Osteocyte (in vitro differentiated cells): ENCODE data around the gene SPRED3. TPM values are rescaled to one million over a fixed set of nuclear protein-coding genes. Genes with fewer than 3 reads are reported as not detected.

Source experiments
- DNase-seq: peaks from one replicate; pipeline ENCODE4 v3.0.0; 2021; ENCODE audit warnings: mixed read lengths; ENCODE audit not compliant: unreplicated experiment; ENCODE audit errors: extremely low spot score
- H3K27ac Mint-ChIP-seq: one replicate; pipeline ENCODE4 v1.8.0; 2021; ENCODE audit warnings: mild to moderate bottlenecking, mixed read lengths; ENCODE audit not compliant: unreplicated experiment
- H3K27me3 Mint-ChIP-seq: one replicate; pipeline ENCODE4 v1.8.0; 2021; ENCODE audit warnings: mixed read lengths; ENCODE audit not compliant: unreplicated experiment
- H3K36me3 Mint-ChIP-seq: one replicate; pipeline ENCODE4 v1.8.0; 2021; ENCODE audit warnings: mixed read lengths; ENCODE audit not compliant: unreplicated experiment
- H3K4me1 Mint-ChIP-seq: one replicate; pipeline ENCODE4 v1.8.0; 2021; ENCODE audit warnings: mixed read lengths; ENCODE audit not compliant: unreplicated experiment
- H3K4me3 Mint-ChIP-seq: one replicate; pipeline ENCODE4 v1.8.0; 2021; ENCODE audit warnings: mild to moderate bottlenecking, moderate library complexity, mixed read lengths; ENCODE audit not compliant: unreplicated experiment
- H3K9me3 Mint-ChIP-seq: one replicate; pipeline ENCODE4 v1.8.0; 2021; ENCODE audit warnings: mixed read lengths; ENCODE audit not compliant: unreplicated experiment
- total RNA-seq: library from RNA; stranded (reverse); gene quantifications from 2 replicates; pipeline ENCODE4 v1.2.1, GENCODE V29; 2021
- TF ChIP-seq, protein P1 (sequence below): fragments of 200-600 bp; sonication (generic); IDR thresholded peaks from 2 replicates; pipeline ENCODE4 v1.5.0; 2021; ENCODE audit warnings: antibody characterized with exemption, mild to moderate bottlenecking, moderate library complexity

Gene SPRED3
- total RNA-seq, 1 donor from 2014 or later, result 5.9 TPM

DNA sequence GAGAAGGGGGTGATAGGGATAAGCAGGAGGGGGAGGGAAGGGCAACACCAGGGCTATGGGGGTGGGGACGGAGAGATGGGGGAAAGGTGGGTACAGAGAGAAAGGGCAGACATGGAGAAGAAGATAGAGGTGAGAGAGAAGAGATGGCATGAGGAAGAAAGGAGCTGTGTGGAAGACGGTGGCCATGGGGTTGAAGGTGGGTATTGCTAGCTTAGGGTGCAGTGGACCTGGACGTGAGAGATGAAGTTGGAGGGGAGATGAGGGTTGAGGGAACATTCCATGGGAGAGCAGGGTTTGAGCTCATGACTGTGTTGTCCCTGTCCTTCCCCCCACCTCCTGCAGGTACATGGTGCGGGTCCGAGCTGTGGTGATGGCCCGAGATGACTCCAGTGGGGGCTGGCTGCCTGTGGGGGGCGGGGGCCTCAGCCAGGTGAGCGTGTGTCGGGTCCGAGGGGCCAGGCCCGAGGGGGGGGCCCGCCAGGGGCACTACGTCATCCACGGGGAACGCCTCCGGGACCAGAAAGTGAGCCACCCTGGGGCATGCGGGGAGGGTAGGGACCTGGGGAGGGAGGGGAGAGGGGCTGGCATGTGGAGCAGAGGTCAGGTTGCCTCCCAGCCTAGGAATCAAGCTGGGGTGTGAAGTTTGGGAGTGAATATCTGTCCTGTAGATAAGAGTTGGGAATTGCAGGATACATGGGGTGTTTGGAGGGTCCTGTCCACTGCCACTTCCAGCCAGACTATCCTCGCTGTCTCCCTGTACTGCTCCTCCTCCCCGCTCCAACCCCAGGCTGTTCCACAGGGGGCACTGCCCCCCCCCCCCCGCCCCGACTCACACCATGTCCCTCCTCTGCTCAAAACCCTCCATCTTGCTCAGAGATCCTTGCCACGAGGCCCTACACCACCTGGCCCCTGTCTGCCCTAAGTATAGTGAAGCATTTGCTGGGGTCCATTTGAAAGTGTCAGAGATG is 1.7 kb downstream of the SPRED3 start:
- Mint-ChIP-seq H3K27me3 (no peaks in the 10 kb centered on the region), H3K4me3 (peak overlapping the region; percentile 74), H3K36me3 (peaks cover 6% of the 10 kb centered on the region), H3K4me1 (peaks cover 16% of the 10 kb centered on the region), H3K27ac (peak overlapping the region; percentile 90), H3K9me3 (no peaks in the 10 kb centered on the region)
- no peak for DNase-seq
- TF ChIP-seq, protein P1, sequence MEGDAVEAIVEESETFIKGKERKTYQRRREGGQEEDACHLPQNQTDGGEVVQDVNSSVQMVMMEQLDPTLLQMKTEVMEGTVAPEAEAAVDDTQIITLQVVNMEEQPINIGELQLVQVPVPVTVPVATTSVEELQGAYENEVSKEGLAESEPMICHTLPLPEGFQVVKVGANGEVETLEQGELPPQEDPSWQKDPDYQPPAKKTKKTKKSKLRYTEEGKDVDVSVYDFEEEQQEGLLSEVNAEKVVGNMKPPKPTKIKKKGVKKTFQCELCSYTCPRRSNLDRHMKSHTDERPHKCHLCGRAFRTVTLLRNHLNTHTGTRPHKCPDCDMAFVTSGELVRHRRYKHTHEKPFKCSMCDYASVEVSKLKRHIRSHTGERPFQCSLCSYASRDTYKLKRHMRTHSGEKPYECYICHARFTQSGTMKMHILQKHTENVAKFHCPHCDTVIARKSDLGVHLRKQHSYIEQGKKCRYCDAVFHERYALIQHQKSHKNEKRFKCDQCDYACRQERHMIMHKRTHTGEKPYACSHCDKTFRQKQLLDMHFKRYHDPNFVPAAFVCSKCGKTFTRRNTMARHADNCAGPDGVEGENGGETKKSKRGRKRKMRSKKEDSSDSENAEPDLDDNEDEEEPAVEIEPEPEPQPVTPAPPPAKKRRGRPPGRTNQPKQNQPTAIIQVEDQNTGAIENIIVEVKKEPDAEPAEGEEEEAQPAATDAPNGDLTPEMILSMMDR, result no peak

DNA sequence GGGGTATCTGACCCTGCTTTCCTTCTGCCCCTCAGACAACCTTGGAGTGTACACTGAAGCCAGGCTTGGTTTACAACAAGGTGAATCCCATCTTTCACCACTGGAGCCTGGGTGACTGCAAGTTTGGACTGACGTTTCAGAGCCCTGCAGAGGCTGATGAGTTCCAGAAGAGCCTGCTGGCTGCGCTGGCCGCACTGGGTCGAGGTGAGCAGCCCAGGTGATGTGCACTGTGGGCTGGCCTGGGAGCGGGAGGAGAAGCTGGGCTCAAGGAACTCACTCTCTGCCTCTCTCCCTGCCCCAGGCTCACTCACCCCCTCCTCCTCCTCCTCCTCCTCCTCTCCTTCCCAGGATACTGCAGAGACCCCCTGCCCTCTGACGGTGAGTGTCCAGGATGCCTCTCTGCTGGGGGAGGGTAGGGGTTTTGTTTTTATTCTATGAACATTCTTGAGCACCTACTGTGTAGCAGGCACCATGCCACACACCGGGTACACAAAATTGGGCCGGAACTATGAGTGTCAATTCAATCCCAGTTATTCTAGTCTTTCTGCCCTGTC is 3.5 kb downstream of the SPRED3 start:
- Mint-ChIP-seq H3K36me3 (peaks cover 8% of the 10 kb centered on the region), H3K9me3 (no peaks in the 10 kb centered on the region), H3K4me1 (peaks cover 16% of the 10 kb centered on the region), H3K27ac (no peak overlapping the region), H3K4me3 (no peak overlapping the region), H3K27me3 (no peaks in the 10 kb centered on the region)
- TF ChIP-seq, protein P1, result no peak
- no peak for DNase-seq

DNA sequence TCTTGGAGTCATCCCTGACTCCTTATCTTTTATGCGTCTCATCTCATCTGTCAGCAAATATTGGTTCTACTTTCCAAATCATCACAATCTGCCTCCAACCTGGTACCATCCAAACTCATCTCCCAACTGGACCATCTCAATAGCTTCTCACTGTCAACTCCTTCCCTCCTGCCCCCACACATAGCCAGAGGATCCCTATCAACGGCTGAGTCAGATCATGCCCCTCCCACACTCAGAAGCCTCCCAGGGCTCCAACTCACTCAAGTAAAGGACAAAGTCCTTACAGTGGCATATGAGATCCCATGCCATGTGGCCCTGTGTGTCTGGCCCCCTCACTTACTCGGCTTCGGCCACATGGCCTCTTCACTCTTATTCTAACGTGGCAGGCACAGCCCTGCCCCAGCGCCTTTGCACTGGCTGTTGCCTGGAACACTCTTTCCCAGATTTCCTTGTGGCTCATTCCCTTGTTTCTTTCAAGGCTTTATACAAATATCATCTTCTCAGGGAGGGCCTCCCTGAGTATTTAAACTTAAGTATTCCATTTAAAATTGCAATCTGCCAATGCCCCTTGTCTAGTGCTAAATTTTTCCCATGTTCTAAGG is 4.3 kb downstream of the SPRED3 start:
- no peak for DNase-seq
- TF ChIP-seq, protein P1, result no peak
- Mint-ChIP-seq H3K27ac (no peak overlapping the region), H3K4me1 (peaks cover 12% of the 10 kb centered on the region), H3K9me3 (no peaks in the 10 kb centered on the region), H3K4me3 (no peak overlapping the region), H3K27me3 (no peaks in the 10 kb centered on the region), H3K36me3 (peaks cover 8% of the 10 kb centered on the region)

DNA sequence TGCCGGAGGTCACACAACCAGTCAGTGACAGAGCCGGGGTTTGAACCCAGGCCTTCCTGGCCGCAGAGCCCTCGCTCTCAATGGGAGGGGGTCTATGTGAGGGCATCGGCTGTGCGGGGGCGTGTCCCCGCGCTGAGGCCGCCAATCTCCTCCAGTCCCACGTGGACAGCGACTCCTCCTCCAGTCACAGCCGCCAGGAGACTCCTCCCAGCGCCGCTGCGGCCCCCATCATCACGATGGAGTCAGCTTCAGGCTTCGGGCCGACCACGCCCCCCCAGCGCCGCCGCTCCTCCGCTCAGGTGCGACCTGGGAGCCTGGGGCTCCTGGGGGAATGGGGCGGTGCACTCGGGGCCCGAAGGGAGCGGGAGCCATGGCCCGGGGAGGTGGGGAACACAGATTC is 6.0 kb downstream of the SPRED3 start:
- Mint-ChIP-seq H3K27me3 (no peaks in the 10 kb centered on the region), H3K36me3 (peaks cover 8% of the 10 kb centered on the region), H3K4me1 (peaks cover 8% of the 10 kb centered on the region), H3K4me3 (no peak overlapping the region), H3K9me3 (no peaks in the 10 kb centered on the region), H3K27ac (no peak overlapping the region)
- TF ChIP-seq, protein P1, result no peak
- DNase-seq, result no peak
